K562 (cell line): Measurements from ENCODE around the gene SH3PXD2B. TPM values are rescaled to one million over a fixed set of nuclear protein-coding genes. Genes with fewer than 3 reads are reported as not detected.

ENCODE experiments used
- ATAC-seq: fragments of 200-7000 bp; cut with Tn5 transposase; 3 replicates; pipeline ENCODE4 v1.9.1; 2020; ENCODE audit warnings: moderate library complexity
- BruUV-seq: library from RNA; stranded (reverse); fragments of 400-500 nt; replicated peaks from 2 replicates; lab custom pipeline; 2021; lab: Mats Ljungman, UMichigan
- CTCF ChIA-PET: fragments of 300-600 bp; formaldehyde crosslinking; extraction: SDS; loops from one replicate; lab custom pipeline; 2021; ENCODE audit warnings: low intra/inter-chr PET ratio; lab: Yijun Ruan, JAX
- POLR2A ChIA-PET: fragments of 300-600, 350-650 bp; sonication (Branson Sonifier 250); formaldehyde crosslinking; extraction: SDS; loops from one replicate; lab custom pipeline; 2021; ENCODE audit warnings: antibody characterized with exemption, inconsistent platforms; lab: Yijun Ruan, JAX
- DNase-seq, 4 experiments: peaks; one replicate each; pipeline versions ENCODE4 v3.0.0 to v3.0.0-alpha.2; 2011 to 2018; ENCODE audit warnings: low spot score in 3 of 4, mixed read lengths in 3 of 4; ENCODE audit errors: extremely low read depth in 1 of 4
- FAIRE-seq: peaks from 2 replicates; lab custom pipeline; 2011; peaks lifted over from hg19 to GRCh38; lab: Jason Lieb, UNC
- H2AFZ ChIP-seq: 2 replicates; pipeline ENCODE4 v1.6.0; 2011; ENCODE audit warnings: low read depth, low read length, control low read depth, inconsistent platforms
- H3K27ac ChIP-seq: fragments of 200-600 bp; 3 replicates; pipeline ENCODE4 v1.8.0; 2011; ENCODE audit warnings: low read depth, mild to moderate bottlenecking, control low read depth, inconsistent platforms, low read length, moderate library complexity, mixed read lengths; ENCODE audit errors: extremely low read depth
- H3K27me3 ChIP-seq, 2 experiments: fragments of 300-600 bp in 1 of 2; 2 replicates in 1 of 2; 3 replicates in 1 of 2; pipeline versions ENCODE4 v1.6.0 to v1.8.0; 2011; ENCODE audit warnings: inconsistent platforms in 2 of 2, low read length in 2 of 2, mild to moderate bottlenecking in 1 of 2, mixed read lengths in 1 of 2, moderate library complexity in 1 of 2; ENCODE audit not compliant: control insufficient read depth in 2 of 2, insufficient read depth in 2 of 2
- H3K36me3 ChIP-seq: fragments of 300-600 bp; 3 replicates; pipeline ENCODE4 v1.8.0; 2011; ENCODE audit warnings: mild to moderate bottlenecking, low read length, inconsistent platforms; ENCODE audit not compliant: control insufficient read depth, insufficient read depth
- H3K4me1 ChIP-seq, 2 experiments: fragments of 200-600 bp in 1 of 2; replicated peaks in 1 of 2; 2 replicates in 1 of 2; 3 replicates in 1 of 2; pipeline versions ENCODE4 v1.5.1 to v1.8.0; 2011; ENCODE audit warnings: inconsistent platforms in 2 of 2, low read length in 2 of 2, mild to moderate bottlenecking in 1 of 2, mixed read lengths in 1 of 2, moderate library complexity in 1 of 2; ENCODE audit not compliant: control insufficient read depth in 2 of 2, insufficient read depth in 2 of 2
- H3K4me2 ChIP-seq: 2 replicates; pipeline ENCODE4 v1.6.1; 2011; ENCODE audit warnings: low read length, control low read depth, inconsistent platforms, mixed read lengths; ENCODE audit not compliant: insufficient read depth
- H3K4me3 ChIP-seq: fragments of 200-600 bp; sonication (generic), shearing (Covaris generic); 2 replicates; pipeline ENCODE4 v1.5.1; 2016; ENCODE audit warnings: control low read depth, inconsistent platforms
- H3K79me2 ChIP-seq: fragments of 200-600 bp; 3 replicates; pipeline ENCODE4 v1.8.0; 2011; ENCODE audit warnings: low read length, inconsistent platforms; ENCODE audit not compliant: control insufficient read depth, insufficient read depth
- H3K9ac ChIP-seq, 2 experiments: 2 replicates each; pipeline versions ENCODE4 v1.6.0 to v1.6.1; 2011; ENCODE audit warnings: low read depth in 2 of 2, low read length in 2 of 2, control low read depth in 1 of 2, inconsistent platforms in 1 of 2, mild to moderate bottlenecking in 1 of 2, mixed read lengths in 1 of 2; ENCODE audit not compliant: insufficient read depth in 1 of 2
- H3K9me1 ChIP-seq: one replicate; pipeline ENCODE4 v1.6.0; 2011; ENCODE audit warnings: inconsistent platforms, mild to moderate bottlenecking, low read length, moderate library complexity; ENCODE audit not compliant: control insufficient read depth, insufficient read depth
- H3K9me3 ChIP-seq: replicated peaks from 2 replicates; pipeline ENCODE4 v1.5.1; 2011; ENCODE audit warnings: low read depth, low read length, inconsistent platforms; ENCODE audit not compliant: control insufficient read depth, insufficient read depth
- H4K20me1 ChIP-seq: replicated peaks from 2 replicates; pipeline ENCODE4 v1.6.1; 2011; ENCODE audit warnings: low read length, inconsistent platforms, mixed read lengths; ENCODE audit not compliant: control insufficient read depth, insufficient read depth
- ADNP ChIP-seq: fragments of 200-800 bp; sonication (Bioruptor generic); IDR thresholded peaks from 2 replicates; pipeline ENCODE4 v1.6.1; 2016; ENCODE audit warnings: missing genetic modification characterization, missing compliant biosample characterization
- BDP1 ChIP-seq: IDR thresholded peaks from 3 replicates; pipeline ENCODE4 v1.6.1; 2011; ENCODE audit not compliant: insufficient read length, insufficient read depth
- BHLHE40 ChIP-seq: IDR thresholded peaks from 2 replicates; pipeline ENCODE4 v1.6.1; 2011; ENCODE audit warnings: low read length, improper control_type of control experiment
- CXXC5 ChIP-seq: fragments of 250-450 bp; sonication (Bioruptor Pico); IDR thresholded peaks from 2 replicates; pipeline ENCODE4 v1.8.0; 2022; ENCODE audit warnings: inconsistent platforms, mild to moderate bottlenecking, moderate library complexity
- EP300 ChIP-seq: IDR thresholded peaks from 2 replicates; pipeline ENCODE4 v1.6.1; 2012; ENCODE audit warnings: low read length, improper control_type of control experiment
- FOXJ2 ChIP-seq: fragments of 200-800 bp; sonication (Bioruptor generic); IDR thresholded peaks from 2 replicates; pipeline ENCODE4 v1.6.1; 2016; ENCODE audit warnings: missing genetic modification characterization, missing compliant biosample characterization
- MAFG ChIP-seq: fragments of 450-650 bp; conservative IDR thresholded peaks from 2 replicates; pipeline ENCODE4 v1.6.1; 2016; ENCODE audit warnings: missing genetic modification characterization, missing compliant biosample characterization
- MTA2 ChIP-seq: fragments of 450-650 bp; IDR thresholded peaks from 2 replicates; pipeline ENCODE4 v1.6.1; 2016; ENCODE audit warnings: low read depth
- NFE2 ChIP-seq: IDR thresholded peaks from 2 replicates; pipeline ENCODE4 v1.6.1; 2014; ENCODE audit warnings: antibody characterized with exemption, low read depth
- WHSC1 ChIP-seq: IDR thresholded peaks from one replicate; pipeline ENCODE4 v1.6.1; 2012; ENCODE audit warnings: low read length, control low read depth, inconsistent platforms
- ZNF3 ChIP-seq: fragments of 250-450 bp; sonication (Bioruptor Pico); IDR thresholded peaks from 2 replicates; pipeline ENCODE4 v1.5.0; 2021; ENCODE audit warnings: mild to moderate bottlenecking, moderate library complexity
- WGBS: fragments of 100-300 bp; shearing (Covaris generic); methylation state at CpG from one replicate; pipeline ENCODE4 v1.1.6; 2016; ENCODE audit warnings: low coverage, mixed read lengths; ENCODE audit not compliant: insufficient coverage; ENCODE audit errors: missing lambda C conversion rate; 5-methylcytosine and 5-hydroxymethylcytosine counted together
- in situ Hi-C: fragments of 300-500 bp; cut with MboI; formaldehyde crosslinking; loops from 4 replicates; pipeline ENCODE4 v1.15.0; 2018; ENCODE audit warnings: inconsistent platforms, mixed read lengths
- intact Hi-C: fragments of 100-400 bp; cut with micrococcal nuclease; formaldehyde crosslinking; loops from 2 replicates; pipeline ENCODE4 v1.14.2; 2022
- polyA plus RNA-seq, 8 experiments: library from polyadenylated mRNA; depleted of rRNA in 4 of 8; stranded (reverse) in 5 of 8; unstranded in 3 of 8; fragments of >200 nt; fragmentation: Nextera tagmentation in 2 of 8; fragmentation: Illumina TruSeq in 1 of 8; extraction: Ambion mirVana in 2 of 8; extraction: Trizol in 1 of 8; gene quantifications; 2 replicates each; pipeline versions ENCODE4 v1.2.1 to v1.2.3, GENCODE V29; 2011 to 2014; ENCODE audit warnings: inconsistent platforms in 1 of 8, missing spikeins in 1 of 8
- total RNA-seq, 7 experiments: library from RNA; depleted of rRNA in 6 of 7; stranded (reverse); fragments of >200 nt in 6 of 7; fragmentation: Illumina TruSeq in 2 of 7; extraction: Trizol in 2 of 7; gene quantifications; 2 replicates each; pipeline versions ENCODE4 v1.2.1 to v1.2.3, GENCODE V29; 2011 to 2021; ENCODE audit warnings: low replicate concordance in 1 of 7
- TF ChIP-seq, protein P1 (sequence below): sonication (generic); formaldehyde crosslinking; IDR thresholded peaks from 2 replicates; pipeline ENCODE4 v1.8.0; 2022; ENCODE audit warnings: missing genetic modification reagents, mild to moderate bottlenecking, borderline replicate concordance

SH3PXD2B gene
- total and polyA plus RNA-seq, 9 of the 15 experiments (the other 6 are each of a cell fraction or from before 2014, with no cell fraction given): 0.04 to 0.66 (median 0.19) TPM

DNA sequence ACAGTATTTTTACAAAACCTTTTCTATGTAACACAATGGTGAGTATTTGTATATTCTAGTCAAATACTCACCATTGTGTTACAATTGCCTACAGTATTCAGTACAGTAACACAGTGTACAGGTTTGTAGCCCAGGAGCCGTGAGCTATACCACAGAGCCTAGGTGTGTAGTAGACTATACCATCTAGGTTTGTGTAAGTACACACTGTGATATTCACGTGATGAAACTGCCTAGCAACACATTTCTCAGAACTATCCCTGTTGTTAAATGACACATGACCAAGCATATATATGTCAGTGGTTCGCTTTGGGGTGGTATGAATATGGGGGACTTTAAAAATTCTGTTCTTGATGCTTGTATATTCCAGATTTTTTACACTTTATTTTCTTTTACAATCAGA is 21.3 kb downstream of the SH3PXD2B start:
- Histone ChIP-seq H3K4me3 (no peak overlapping the region), H3K9ac (no peak overlapping the region), H3K9me1 (no peaks in the 10 kb centered on the region), H2AFZ (no peak overlapping the region)
- no peak for FAIRE-seq
- POLR2A ChIA-PET: interaction anchor here (0.5 to 0.8 kb wide), 2 partner anchors 8 to 14 kb away, joined by 3 read pairs; no protein-coding TSS in a partner anchor
- DNase-seq: no peak
- TF ChIP-seq, protein P1, sequence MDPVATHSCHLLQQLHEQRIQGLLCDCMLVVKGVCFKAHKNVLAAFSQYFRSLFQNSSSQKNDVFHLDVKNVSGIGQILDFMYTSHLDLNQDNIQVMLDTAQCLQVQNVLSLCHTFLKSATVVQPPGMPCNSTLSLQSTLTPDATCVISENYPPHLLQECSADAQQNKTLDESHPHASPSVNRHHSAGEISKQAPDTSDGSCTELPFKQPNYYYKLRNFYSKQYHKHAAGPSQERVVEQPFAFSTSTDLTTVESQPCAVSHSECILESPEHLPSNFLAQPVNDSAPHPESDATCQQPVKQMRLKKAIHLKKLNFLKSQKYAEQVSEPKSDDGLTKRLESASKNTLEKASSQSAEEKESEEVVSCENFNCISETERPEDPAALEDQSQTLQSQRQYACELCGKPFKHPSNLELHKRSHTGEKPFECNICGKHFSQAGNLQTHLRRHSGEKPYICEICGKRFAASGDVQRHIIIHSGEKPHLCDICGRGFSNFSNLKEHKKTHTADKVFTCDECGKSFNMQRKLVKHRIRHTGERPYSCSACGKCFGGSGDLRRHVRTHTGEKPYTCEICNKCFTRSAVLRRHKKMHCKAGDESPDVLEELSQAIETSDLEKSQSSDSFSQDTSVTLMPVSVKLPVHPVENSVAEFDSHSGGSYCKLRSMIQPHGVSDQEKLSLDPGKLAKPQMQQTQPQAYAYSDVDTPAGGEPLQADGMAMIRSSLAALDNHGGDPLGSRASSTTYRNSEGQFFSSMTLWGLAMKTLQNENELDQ: no peak
- no peak for TF ChIP-seq ADNP
- no peak for TF ChIP-seq CXXC5 (CRISPR knock-in tag)
- TF ChIP-seq BDP1: no peak
- no peak for TF ChIP-seq EP300
- TF ChIP-seq NFE2: peak; percentile 11; the same call in 1 of the 2 replicates
- no peak for TF ChIP-seq ZNF3
- no peak for TF ChIP-seq WHSC1
- TF ChIP-seq MAFG (tag): 0 out of 2 replicates have a peak, but pooled peaks have one; percentile 14
- peak; percentile 70 for TF ChIP-seq FOXJ2 (tag)
- TF ChIP-seq MTA2: no peak
- TF ChIP-seq BHLHE40: 0 out of 2 replicates have a peak, but pooled peaks have one; percentile 7
- TF ChIP-seq, all 486 proteins: peak for 4
- H3K4me1 ChIP-seq: peaks cover 0 to 6% of the 10 kb centered on the region in 2 experiments; a peak in 3 of 5 replicates
- ATAC-seq: no peak
- peaks cover 26 to 75% of the 10 kb centered on the region in 2 experiments for H3K27me3 ChIP-seq
- H3K27ac ChIP-seq: no peak overlapping the region
- 0% methylated on average over 3 of the region's 3 CpGs for WGBS
- H3K36me3 ChIP-seq: no peaks in the 10 kb centered on the region
- no peak overlapping the region for H3K4me2 ChIP-seq
- H3K9me3 ChIP-seq: no peaks in the 10 kb centered on the region
- CTCF ChIA-PET: no interaction called here
- no peaks in the 10 kb centered on the region for H3K79me2 ChIP-seq
- 0 out of 2 replicates have a peak, but pooled peaks cover 5% of the 10 kb centered on the region for H4K20me1 ChIP-seq
- intact Hi-C loops (no loop called here), in situ Hi-C loops (no loop called here)
- BruUV-seq: no TSS peak
